H1 (cell line): ENCODE results near the gene AMN. TPM values are rescaled to one million over a fixed set of nuclear protein-coding genes. Genes with fewer than 3 reads are reported as not detected.

Source experiments
- CTCF ChIA-PET: fragments of 300-600 bp; sonication (Branson Sonifier 250); formaldehyde crosslinking; loops from one replicate; lab custom pipeline; 2021; ENCODE audit not compliant: partially characterized antibody; lab: Charles Lee
- POLR2A ChIA-PET: fragments of 300-600 bp; sonication (Branson Sonifier 250); formaldehyde crosslinking; loops from one replicate; lab custom pipeline; 2021; ENCODE audit warnings: inconsistent platforms; ENCODE audit not compliant: partially characterized antibody; lab: Charles Lee
- DNase-seq, 2 experiments: peaks; one replicate each; pipeline versions ENCODE4 v3.0.0 to v3.0.0-alpha.2; 2010 to 2022; ENCODE audit warnings: low spot score in 2 of 2, low read depth in 1 of 2, mixed read lengths in 1 of 2
- FAIRE-seq: peaks from 2 replicates; lab custom pipeline; 2011; peaks lifted over from hg19 to GRCh38; lab: Jason Lieb, UNC
- H2AFZ ChIP-seq: 2 replicates; pipeline ENCODE4 v1.8.1; 2012; ENCODE audit warnings: low read length, inconsistent platforms
- H2AK5ac ChIP-seq: 2 replicates; pipeline ENCODE4 v1.6.1; 2013; ENCODE audit warnings: low read depth, low read length
- H2BK120ac ChIP-seq: replicated peaks from 2 replicates; pipeline ENCODE3; 2013; ENCODE audit warnings: low read depth, low read length, inconsistent platforms
- H2BK12ac ChIP-seq: 2 replicates; pipeline ENCODE4 v1.6.1; 2013; ENCODE audit warnings: low read depth, low read length
- H2BK15ac ChIP-seq: 2 replicates; pipeline ENCODE4 v1.6.1; 2013; ENCODE audit warnings: low read length
- H2BK20ac ChIP-seq: 2 replicates; pipeline ENCODE4 v1.6.1; 2013; ENCODE audit warnings: low read length
- H2BK5ac ChIP-seq: 2 replicates; pipeline ENCODE4 v1.6.1; 2013; ENCODE audit warnings: low read depth, low read length
- H3K14ac ChIP-seq: 2 replicates; pipeline ENCODE4 v1.6.1; 2013; ENCODE audit warnings: inconsistent platforms; ENCODE audit not compliant: insufficient read length
- H3K18ac ChIP-seq: 2 replicates; pipeline ENCODE4 v1.6.1; 2013; ENCODE audit warnings: low read length; ENCODE audit errors: extremely low read depth
- H3K23ac ChIP-seq: 2 replicates; pipeline ENCODE4 v1.6.1; 2013; ENCODE audit warnings: inconsistent platforms; ENCODE audit not compliant: insufficient read length
- H3K23me2 ChIP-seq: 2 replicates; pipeline ENCODE4 v1.6.1; 2013; ENCODE audit warnings: low read depth, low read length
- H3K27ac ChIP-seq: 2 replicates; pipeline ENCODE4 v1.6.1; 2011; ENCODE audit warnings: low read depth, low read length, inconsistent platforms
- H3K27me3 ChIP-seq, 4 experiments: replicated peaks in 1 of 4; 1 replicate in 1 of 4; 2 replicates in 3 of 4; pipeline versions ENCODE4 v1.6.1 to v1.8.1; 2011 to 2013; ENCODE audit warnings: low read length in 3 of 4, mild to moderate bottlenecking in 3 of 4, inconsistent platforms in 2 of 4, mixed read lengths in 2 of 4, moderate library complexity in 1 of 4; ENCODE audit not compliant: control insufficient read depth in 3 of 4, insufficient read depth in 3 of 4; ENCODE audit errors: extremely low read depth in 1 of 4
- H3K36me3 ChIP-seq, 4 experiments: 2 replicates each; pipeline versions ENCODE4 v1.6.1 to v1.8.1; 2011 to 2013; ENCODE audit warnings: mild to moderate bottlenecking in 4 of 4, low read length in 3 of 4, moderate library complexity in 2 of 4, control low read depth in 1 of 4, inconsistent platforms in 1 of 4; ENCODE audit not compliant: insufficient read depth in 4 of 4, control insufficient read depth in 2 of 4
- H3K4ac ChIP-seq: replicated peaks from 2 replicates; pipeline ENCODE3; 2013; ENCODE audit warnings: low read length, low read depth, mixed read lengths, inconsistent platforms; ENCODE audit not compliant: insufficient read length
- H3K4me1 ChIP-seq, 4 experiments: replicated peaks in 1 of 4; 1 replicate in 1 of 4; 2 replicates in 3 of 4; pipeline versions ENCODE4 v1.6.1 to v1.8.1; 2011 to 2013; ENCODE audit warnings: low read length in 3 of 4, inconsistent platforms in 2 of 4, mixed read lengths in 1 of 4; ENCODE audit not compliant: insufficient read depth in 4 of 4, control insufficient read depth in 3 of 4
- H3K4me2 ChIP-seq, 2 experiments: 2 replicates each; pipeline versions ENCODE4 v1.6.1 to v1.8.1; 2011 to 2013; ENCODE audit warnings: low read depth in 2 of 2, low read length in 2 of 2, control low read depth in 1 of 2, inconsistent platforms in 1 of 2, mild to moderate bottlenecking in 1 of 2; ENCODE audit not compliant: insufficient read depth in 1 of 2
- H3K4me3 ChIP-seq, 4 experiments: fragments of 200-600, 300-600 bp in 1 of 4; sonication (generic), shearing (Covaris generic), sonication (Bioruptor Twin) in 1 of 4; 2 replicates each; pipeline versions ENCODE4 v1.5.1 to v1.8.1; 2011 to 2016; ENCODE audit warnings: low read length in 4 of 4, low read depth in 3 of 4, control low read depth in 2 of 4, inconsistent platforms in 2 of 4, mild to moderate bottlenecking in 2 of 4, mixed read lengths in 1 of 4, moderate library complexity in 1 of 4; ENCODE audit not compliant: insufficient read depth in 2 of 4; ENCODE audit errors: extremely low read depth in 1 of 4
- H3K56ac ChIP-seq: replicated peaks from 2 replicates; pipeline ENCODE3; 2013; ENCODE audit warnings: low read depth, mild to moderate bottlenecking, mixed read lengths, low read length, inconsistent platforms; ENCODE audit not compliant: insufficient read length
- H3K79me1 ChIP-seq: 2 replicates; pipeline ENCODE4 v1.6.1; 2013; ENCODE audit warnings: low read depth, low read length, control low read depth
- H3K79me2 ChIP-seq, 2 experiments: 2 replicates each; pipeline versions ENCODE4 v1.6.1 to v1.8.1; 2012 to 2013; ENCODE audit warnings: low read length in 2 of 2, mild to moderate bottlenecking in 2 of 2, inconsistent platforms in 1 of 2; ENCODE audit not compliant: insufficient read depth in 2 of 2, control insufficient read depth in 1 of 2
- H3K9ac ChIP-seq, 4 experiments: replicated peaks in 1 of 4; 1 replicate in 1 of 4; 2 replicates in 3 of 4; pipeline versions ENCODE4 v1.6.1 to v1.8.1; 2011 to 2013; ENCODE audit warnings: low read depth in 3 of 4, low read length in 3 of 4, control low read depth in 2 of 4, mild to moderate bottlenecking in 2 of 4, moderate library complexity in 2 of 4, inconsistent platforms in 1 of 4; ENCODE audit errors: extremely low read depth in 1 of 4
- H3K9me3 ChIP-seq, 2 experiments: 2 replicates each; pipeline versions ENCODE4 v1.6.1 to v1.8.1; 2012 to 2013; ENCODE audit warnings: mild to moderate bottlenecking in 2 of 2, moderate library complexity in 2 of 2, control low read depth in 1 of 2, inconsistent platforms in 1 of 2, low read depth in 1 of 2, low read length in 1 of 2, mixed read lengths in 1 of 2; ENCODE audit not compliant: insufficient read depth in 2 of 2
- H4K20me1 ChIP-seq, 2 experiments: replicated peaks in 1 of 2; 2 replicates each; pipeline versions ENCODE3 to v1.8.1; 2011 to 2013; ENCODE audit warnings: inconsistent platforms in 2 of 2, low read length in 2 of 2, mild to moderate bottlenecking in 1 of 2; ENCODE audit not compliant: insufficient read depth in 2 of 2, control insufficient read depth in 1 of 2
- H4K5ac ChIP-seq: 2 replicates; pipeline ENCODE4 v1.6.1; 2013; ENCODE audit warnings: low read length, low read depth, mixed read lengths, inconsistent platforms; ENCODE audit not compliant: insufficient read length
- H4K8ac ChIP-seq: 2 replicates; pipeline ENCODE4 v1.8.0; 2013; ENCODE audit warnings: mild to moderate bottlenecking, moderate library complexity, low read length, inconsistent platforms; ENCODE audit not compliant: insufficient read depth; ENCODE audit errors: extremely low read depth
- H4K91ac ChIP-seq: replicated peaks from 2 replicates; pipeline ENCODE3; 2013; ENCODE audit warnings: low read length, mixed read lengths, inconsistent platforms; ENCODE audit not compliant: insufficient read length
- BACH1 ChIP-seq: IDR thresholded peaks from 2 replicates; pipeline ENCODE4 v1.6.1; 2012; ENCODE audit warnings: low read length, improper control_type of control experiment
- BCL11A ChIP-seq, 2 experiments: IDR thresholded peaks; one replicate each; pipeline ENCODE4 v1.6.1; 2011; ENCODE audit warnings: low read depth in 2 of 2, low read length in 2 of 2, mild to moderate bottlenecking in 2 of 2
- CBX8 ChIP-seq: fragments of 300-800, 300-1000 bp; sonication (generic); IDR thresholded peaks from 2 replicates; pipeline ENCODE4 v1.7.1; 2016; ENCODE audit warnings: low read depth, low read length, borderline replicate concordance
- CHD2 ChIP-seq: IDR thresholded peaks from 2 replicates; pipeline ENCODE4 v1.6.1; 2012; ENCODE audit warnings: low read length, improper control_type of control experiment
- CREB1 ChIP-seq: IDR thresholded peaks from 2 replicates; pipeline ENCODE4 v1.6.1; 2012; ENCODE audit warnings: inconsistent platforms
- EP300 ChIP-seq, 2 experiments: IDR thresholded peaks; 1 replicate in 1 of 2; 2 replicates in 1 of 2; pipeline ENCODE4 v1.6.1; 2011 to 2012; ENCODE audit warnings: low read depth in 2 of 2, low read length in 2 of 2, mild to moderate bottlenecking in 2 of 2, borderline replicate concordance in 1 of 2, inconsistent platforms in 1 of 2, moderate library complexity in 1 of 2
- EZH2 ChIP-seq: fragments of 200-600 bp; sonication (generic); IDR thresholded peaks from 2 replicates; pipeline ENCODE4 v1.7.1; 2012; ENCODE audit warnings: low read depth, mild to moderate bottlenecking, moderate library complexity, low read length, inconsistent platforms; ENCODE audit not compliant: severe bottlenecking
- JUND ChIP-seq: IDR thresholded peaks from 2 replicates; pipeline ENCODE4 v1.6.1; 2011; ENCODE audit warnings: mild to moderate bottlenecking, improper control_type of control experiment, low read length
- RBBP5 ChIP-seq: IDR thresholded peaks from 2 replicates; pipeline ENCODE4 v1.7.1; 2012; ENCODE audit warnings: low read depth, mild to moderate bottlenecking, inconsistent platforms, low read length, moderate library complexity, borderline replicate concordance
- SIRT6 ChIP-seq: IDR thresholded peaks from one replicate; pipeline ENCODE4 v1.7.1; 2012; ENCODE audit warnings: low read length, inconsistent platforms
- SIX5 ChIP-seq: IDR thresholded peaks from 2 replicates; pipeline ENCODE4 v1.6.1; 2011; ENCODE audit warnings: mild to moderate bottlenecking, low read depth, low read length
- SP1 ChIP-seq: IDR thresholded peaks from 2 replicates; pipeline ENCODE4 v1.6.1; 2011; ENCODE audit warnings: low read depth, low read length
- WGBS, 2 experiments: shearing (Covaris generic) in 1 of 2; methylation state at CpG; one replicate each; pipeline versions ENCODE4 v1.1.6 to v1.1.7; 2013 to 2015; ENCODE audit warnings: low lambda C conversion rate in 2 of 2, mixed read lengths in 2 of 2, inconsistent platforms in 1 of 2, low coverage in 1 of 2, missing lambda C conversion rate in 1 of 2; ENCODE audit not compliant: insufficient replicate concordance in 2 of 2, insufficient coverage in 1 of 2, insufficient read length in 1 of 2; ENCODE audit errors: extremely low coverage in 1 of 2, missing lambda C conversion rate in 1 of 2; 5-methylcytosine and 5-hydroxymethylcytosine counted together
- polyA plus RNA-seq, 7 experiments: library from polyadenylated mRNA; depleted of rRNA in 3 of 7; stranded (reverse) in 5 of 7; unstranded in 2 of 7; fragments of >200 nt in 5 of 7; fragments of 200-250 nt in 2 of 7; gene quantifications; 1 replicate in 5 of 7; 2 replicates in 1 of 7; 4 replicates in 1 of 7; pipeline versions ENCODE4 v1.2.1 to v1.2.3, GENCODE V29; 2011 to 2013; ENCODE audit warnings: missing spikeins in 2 of 7, mixed read lengths in 2 of 7
- total RNA-seq: library from RNA; stranded (reverse); fragmentation: NEBNext Ultra II Directional; extraction: Animal tissue kit (Norgen Biotek cat#: 25700); gene quantifications from 2 replicates; pipeline ENCODE4 v1.2.1, GENCODE V29; 2021
- TF ChIP-seq, protein P1 (sequence below): IDR thresholded peaks from 2 replicates; pipeline ENCODE4 v1.6.1; 2011; ENCODE audit warnings: low read length, improper control_type of control experiment
- TF ChIP-seq, protein P2 (sequence below): IDR thresholded peaks from 2 replicates; pipeline ENCODE4 v1.6.1; 2011; ENCODE audit warnings: low read depth, mild to moderate bottlenecking, low read length; ENCODE audit not compliant: insufficient read depth

Gene AMN
- total and polyA plus RNA-seq, 2 of the 8 experiments (the other 6 are each of a cell fraction or from before 2014, with no cell fraction given), result 0.77 to 1.5 TPM

DNA sequence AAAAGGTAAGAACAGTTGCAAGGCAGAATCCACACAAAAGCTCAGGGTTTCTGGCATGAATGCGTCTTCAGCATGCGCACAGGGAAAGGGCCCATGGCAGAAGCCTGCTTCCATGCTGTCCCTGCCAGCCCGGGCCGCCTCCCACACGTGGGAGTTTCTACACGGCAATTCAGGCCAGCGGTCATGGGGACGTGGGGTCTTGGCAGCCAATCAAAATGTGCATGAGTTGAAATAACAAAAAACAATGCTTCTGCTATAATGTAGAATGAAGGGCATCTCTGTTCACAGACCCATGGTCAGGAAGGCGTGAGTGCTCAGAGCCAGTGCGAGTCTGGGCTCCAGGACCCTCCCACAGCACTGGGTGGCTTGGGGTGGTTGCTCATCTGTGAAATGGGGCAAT lies 28.6 kb downstream of the AMN start:
- peaks cover 10 to 56% (median 47%) of the 10 kb centered on the region in 4 experiments for H3K36me3 ChIP-seq
- no peak overlapping the region for H3K23ac ChIP-seq
- ChIA-PET POLR2A (no interaction called here), CTCF (no interaction called here)
- no peak overlapping the region for H3K4ac ChIP-seq
- no peak overlapping the region for H2AFZ ChIP-seq
- no peak overlapping the region for H3K14ac ChIP-seq
- H4K8ac ChIP-seq, result no peak overlapping the region
- 95% methylated on average over 10 of the region's 10 CpGs; no CpG with 5 or more reads in 1 of the 2 experiments for WGBS, 2 experiments
- H3K79me1 ChIP-seq, result no peaks in the 10 kb centered on the region
- H2BK5ac ChIP-seq, result no peak overlapping the region
- H3K79me2 ChIP-seq, result no peaks in the 10 kb centered on the region
- H2BK12ac ChIP-seq, result no peak overlapping the region
- no peak overlapping the region for H3K4me3 ChIP-seq
- H3K27me3 ChIP-seq, result no peaks in the 10 kb centered on the region
- no peak overlapping the region for H3K4me2 ChIP-seq
- no peak overlapping the region for H4K5ac ChIP-seq
- DNase-seq (no peak), FAIRE-seq (no peak)
- no peak overlapping the region for H4K91ac ChIP-seq
- H4K20me1 ChIP-seq, result peaks cover 7 to 13% of the 10 kb centered on the region in 2 experiments
- no peak overlapping the region for H3K9ac ChIP-seq
- no peaks in the 10 kb centered on the region for H3K4me1 ChIP-seq
- no peak overlapping the region for H3K27ac ChIP-seq
- H3K23me2 ChIP-seq, result no peaks in the 10 kb centered on the region
- no peak overlapping the region for H3K18ac ChIP-seq
- H3K56ac ChIP-seq, result no peak overlapping the region
- H2AK5ac ChIP-seq, result no peak overlapping the region
- H2BK120ac ChIP-seq, result no peak overlapping the region
- H2BK15ac ChIP-seq, result no peak overlapping the region
- no peak overlapping the region for H2BK20ac ChIP-seq
- no peaks in the 10 kb centered on the region for H3K9me3 ChIP-seq
- no peak for TF ChIP-seq BACH1
- TF ChIP-seq, protein P1, sequence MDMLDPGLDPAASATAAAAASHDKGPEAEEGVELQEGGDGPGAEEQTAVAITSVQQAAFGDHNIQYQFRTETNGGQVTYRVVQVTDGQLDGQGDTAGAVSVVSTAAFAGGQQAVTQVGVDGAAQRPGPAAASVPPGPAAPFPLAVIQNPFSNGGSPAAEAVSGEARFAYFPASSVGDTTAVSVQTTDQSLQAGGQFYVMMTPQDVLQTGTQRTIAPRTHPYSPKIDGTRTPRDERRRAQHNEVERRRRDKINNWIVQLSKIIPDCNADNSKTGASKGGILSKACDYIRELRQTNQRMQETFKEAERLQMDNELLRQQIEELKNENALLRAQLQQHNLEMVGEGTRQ, result no peak
- TF ChIP-seq SP1, result no peak
- no peak for TF ChIP-seq EZH2
- no peak for TF ChIP-seq BCL11A (IDR thresholded peaks at IDR 0.05; ENCODE audit: low read depth in 2 of 2, low read length in 2 of 2)
- TF ChIP-seq, protein P2, sequence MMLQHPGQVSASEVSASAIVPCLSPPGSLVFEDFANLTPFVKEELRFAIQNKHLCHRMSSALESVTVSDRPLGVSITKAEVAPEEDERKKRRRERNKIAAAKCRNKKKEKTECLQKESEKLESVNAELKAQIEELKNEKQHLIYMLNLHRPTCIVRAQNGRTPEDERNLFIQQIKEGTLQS, result no peak
- no peak for TF ChIP-seq JUND
- TF ChIP-seq RBBP5, result no peak
- TF ChIP-seq SIX5, result no peak
- TF ChIP-seq CBX8, result no peak
- no peak for TF ChIP-seq CHD2
- no peak for TF ChIP-seq EP300 (IDR thresholded peaks at IDR 0.05; ENCODE audit: borderline replicate concordance in 1 of 2, low read depth in 2 of 2, low read length in 2 of 2)
- no peak for TF ChIP-seq SIRT6
- no peak for TF ChIP-seq CREB1
